Astrocyte (in vitro differentiated cells and primary cell): ENCODE results near the gene AKAP8L. TPM values are rescaled to one million over a fixed set of nuclear protein-coding genes. Genes with fewer than 3 reads are reported as not detected.

ENCODE experiments used
- DNase-seq: peaks from one replicate; pipeline ENCODE4 v3.0.0-alpha.2; 2010; ENCODE audit warnings: low read depth
- FAIRE-seq: peaks from 2 replicates; lab custom pipeline; 2011; peaks lifted over from hg19 to GRCh38; lab: Jason Lieb, UNC
- H2AFZ ChIP-seq: 2 replicates; pipeline ENCODE4 v1.6.0; 2012; ENCODE audit warnings: low read depth, low read length, inconsistent platforms
- H3K27ac ChIP-seq: 2 replicates; pipeline ENCODE4 v1.5.1; 2011; ENCODE audit warnings: low read depth, low read length, inconsistent platforms
- H3K27me3 ChIP-seq: 2 replicates; pipeline ENCODE4 v1.6.0; 2011; ENCODE audit warnings: low read length, inconsistent platforms; ENCODE audit not compliant: insufficient read depth
- H3K36me3 ChIP-seq: 2 replicates; pipeline ENCODE4 v1.5.1; 2011; ENCODE audit warnings: low read length, inconsistent platforms; ENCODE audit not compliant: insufficient read depth
- H3K4me1 ChIP-seq: 2 replicates; pipeline ENCODE4 v1.5.1; 2011; ENCODE audit warnings: low read length, inconsistent platforms; ENCODE audit not compliant: insufficient read depth
- H3K4me2 ChIP-seq: 2 replicates; pipeline ENCODE4 v1.6.0; 2012; ENCODE audit warnings: low read length, inconsistent platforms
- H3K4me3 ChIP-seq: 2 replicates; pipeline ENCODE4 v1.5.1; 2011; ENCODE audit warnings: low read depth, mild to moderate bottlenecking, low read length, inconsistent platforms; ENCODE audit not compliant: insufficient read depth
- H3K79me2 ChIP-seq: 2 replicates; pipeline ENCODE4 v1.6.0; 2012; ENCODE audit warnings: mild to moderate bottlenecking, low read length, inconsistent platforms; ENCODE audit not compliant: insufficient read depth
- H3K9ac ChIP-seq: 2 replicates; pipeline ENCODE4 v1.6.0; 2012; ENCODE audit warnings: mild to moderate bottlenecking, low read length, inconsistent platforms
- H3K9me3 ChIP-seq: 2 replicates; pipeline ENCODE4 v1.5.1; 2012; ENCODE audit warnings: low read depth, mild to moderate bottlenecking, low read length, inconsistent platforms; ENCODE audit not compliant: insufficient read depth
- H4K20me1 ChIP-seq: 2 replicates; pipeline ENCODE4 v1.6.0; 2012; ENCODE audit warnings: low read length, inconsistent platforms; ENCODE audit not compliant: insufficient read depth
- H3K27ac Mint-ChIP-seq: one replicate; pipeline ENCODE4 v1.8.0; 2021; ENCODE audit warnings: mild to moderate bottlenecking, mixed read lengths; ENCODE audit not compliant: unreplicated experiment
- H3K27me3 Mint-ChIP-seq: one replicate; pipeline ENCODE4 v1.8.0; 2021; ENCODE audit warnings: low read depth, mixed read lengths; ENCODE audit not compliant: unreplicated experiment
- H3K36me3 Mint-ChIP-seq: one replicate; pipeline ENCODE4 v1.8.0; 2021; ENCODE audit warnings: low read depth, mixed read lengths; ENCODE audit not compliant: unreplicated experiment
- H3K4me1 Mint-ChIP-seq: one replicate; pipeline ENCODE4 v1.8.0; 2021; ENCODE audit warnings: low read depth, mixed read lengths; ENCODE audit not compliant: unreplicated experiment
- H3K4me3 Mint-ChIP-seq: one replicate; pipeline ENCODE4 v1.8.0; 2021; ENCODE audit warnings: mild to moderate bottlenecking, moderate library complexity, mixed read lengths; ENCODE audit not compliant: unreplicated experiment
- H3K9me3 Mint-ChIP-seq: one replicate; pipeline ENCODE4 v1.8.0; 2021; ENCODE audit warnings: mild to moderate bottlenecking, mixed read lengths; ENCODE audit not compliant: unreplicated experiment
- CTCF ChIP-seq: IDR thresholded peaks from 2 replicates; pipeline ENCODE4 v1.5.1; 2011; ENCODE audit warnings: low read depth, mild to moderate bottlenecking, inconsistent platforms, low read length, moderate library complexity; ENCODE audit not compliant: insufficient read depth
- EZH2 ChIP-seq: IDR thresholded peaks from 2 replicates; pipeline ENCODE4 v1.6.1; 2012; ENCODE audit warnings: mild to moderate bottlenecking, low read length, inconsistent platforms; ENCODE audit not compliant: insufficient read depth
- total RNA-seq: library from RNA; stranded (reverse); gene quantifications from 2 replicates; pipeline ENCODE4 v1.2.1, GENCODE V29; 2021

The AKAP8L gene
- total RNA-seq, 1 donor from 2014 or later = 101 TPM

GRCh38 chr19:15431396-15432017 lies 12.7 kb upstream of the AKAP8L start:
- Mint-ChIP-seq H3K27ac (peak overlapping the region; percentile 98), H3K4me1 (peaks cover 14% of the 10 kb centered on the region), H3K27me3 (no peaks in the 10 kb centered on the region), H3K4me3 (peak overlapping the region; percentile 99), H3K9me3 (peaks cover 2% of the 10 kb centered on the region), H3K36me3 (peaks cover 9% of the 10 kb centered on the region)
- H3K4me1 ChIP-seq = peaks cover 19% of the 10 kb centered on the region
- no peak for FAIRE-seq
- peak overlapping the region; percentile 89 for H3K9ac ChIP-seq
- DNase-seq = no peak
- peaks cover 55% of the 10 kb centered on the region for H3K79me2 ChIP-seq
- peak overlapping the region; percentile 27 for H2AFZ ChIP-seq
- peaks cover 49% of the 10 kb centered on the region for H4K20me1 ChIP-seq
- H3K4me2 ChIP-seq = peak overlapping the region; percentile 100
- TF ChIP-seq CTCF (no peak), EZH2 (no peak)
- H3K9me3 ChIP-seq = no peaks in the 10 kb centered on the region
- H3K27me3 ChIP-seq = no peaks in the 10 kb centered on the region
- peak overlapping the region; percentile 49 for H3K27ac ChIP-seq
- peak overlapping the region; percentile 88 for H3K4me3 ChIP-seq
- H3K36me3 ChIP-seq = peaks cover 1% of the 10 kb centered on the region

- no peak for FAIRE-seq
- peak overlapping the region; percentile 99 for H3K4me3 Mint-ChIP-seq
- H3K4me3 ChIP-seq = no peak overlapping the region
These were observed 11.8 kb upstream of the AKAP8L start for GRCh38 chr19:15430526-15431120.

More at GRCh38 chr19:15430526-15431120, 11.8 kb upstream of the AKAP8L start:
- Histone ChIP-seq H3K36me3 (peaks cover 7% of the 10 kb centered on the region), H3K27me3 (no peaks in the 10 kb centered on the region), H2AFZ (no peak overlapping the region), H3K4me2 (peak overlapping the region; percentile 100), H3K79me2 (peaks cover 55% of the 10 kb centered on the region), H3K9ac (peak overlapping the region; percentile 89), H3K27ac (no peak overlapping the region), H3K9me3 (no peaks in the 10 kb centered on the region), H3K4me1 (peaks cover 19% of the 10 kb centered on the region), H4K20me1 (peaks cover 56% of the 10 kb centered on the region)
- TF ChIP-seq EZH2 (no peak), CTCF (no peak)
- Mint-ChIP-seq H3K9me3 (peaks cover 2% of the 10 kb centered on the region), H3K27me3 (no peaks in the 10 kb centered on the region), H3K4me1 (peaks cover 14% of the 10 kb centered on the region), H3K36me3 (peaks cover 15% of the 10 kb centered on the region), H3K27ac (peak overlapping the region; percentile 98)
- no peak for DNase-seq
